Inferior parietal cortex (tissue), 1 donor: ENCODE results near the gene LRCH1.

Source experiments
- DNase-seq: peaks from one replicate; pipeline ENCODE4 v3.0.0-alpha.2; 2016; ENCODE audit errors: extremely low spot score

Gene LRCH1

GRCh38 chr13:46593398-46593797, 40.4 kb downstream of the LRCH1 start:
- DNase-seq: no peak

GRCh38 chr13:46594374-46595078, 41.6 kb downstream of the LRCH1 start:
- DNase-seq: no peak

DNA sequence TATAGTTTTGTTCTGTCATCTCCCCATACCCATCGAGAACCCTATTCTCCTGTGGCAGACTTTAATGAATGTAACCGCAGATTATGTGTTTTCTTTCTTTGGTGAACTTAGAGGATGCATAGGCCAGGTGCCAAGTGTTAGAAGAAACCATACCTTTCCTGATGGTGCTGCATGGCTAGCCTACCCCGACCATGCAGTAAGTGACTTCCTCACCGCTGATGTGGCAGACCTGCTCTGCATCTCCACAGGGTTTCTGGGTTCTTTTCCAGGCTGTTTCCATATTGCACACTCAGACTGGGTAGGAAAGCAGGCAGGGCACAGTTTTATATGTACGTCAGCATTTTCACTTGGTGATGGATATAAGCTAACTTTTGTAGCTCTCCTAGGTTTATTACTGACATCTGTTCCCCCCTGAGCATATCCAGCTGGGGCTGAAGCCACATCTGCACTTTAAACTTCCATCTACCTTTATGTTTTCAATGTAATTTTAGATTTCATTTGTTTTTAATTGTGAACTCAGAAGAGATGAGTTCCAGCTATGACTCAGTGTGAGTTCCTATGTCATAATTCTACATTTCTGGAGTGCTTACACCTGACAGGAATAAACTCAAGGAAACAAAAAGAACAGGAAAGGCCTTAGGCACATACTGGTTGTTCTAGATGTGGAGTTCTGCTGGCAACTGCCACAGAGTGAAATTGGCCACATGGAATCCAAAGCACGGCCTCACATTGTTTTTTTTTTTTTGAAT, 42.3 kb downstream of the LRCH1 start:
- no peak for DNase-seq

DNA sequence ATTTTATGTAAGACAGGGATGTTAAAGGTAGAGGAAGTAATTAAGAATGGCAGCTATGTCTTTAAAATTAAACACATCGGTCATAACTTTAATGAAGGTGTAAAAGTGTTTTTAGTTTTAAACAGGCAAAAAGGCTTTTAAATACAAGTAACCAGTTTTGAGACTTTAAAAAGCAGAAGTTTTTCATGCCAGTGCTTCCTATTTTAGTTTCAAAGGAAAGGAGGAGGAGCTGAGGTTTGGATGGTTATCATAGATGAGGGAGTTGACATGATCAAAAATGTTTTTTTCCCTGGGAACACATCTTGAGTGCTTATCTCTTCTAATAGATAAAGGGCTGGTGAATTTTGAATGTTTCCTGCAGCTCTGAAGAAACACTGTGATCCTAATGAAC, 42.9 kb downstream of the LRCH1 start:
- peak; percentile 31 for DNase-seq

GRCh38 chr13:46596466-46596865, 43.5 kb downstream of the LRCH1 start:
- no peak for DNase-seq

DNA sequence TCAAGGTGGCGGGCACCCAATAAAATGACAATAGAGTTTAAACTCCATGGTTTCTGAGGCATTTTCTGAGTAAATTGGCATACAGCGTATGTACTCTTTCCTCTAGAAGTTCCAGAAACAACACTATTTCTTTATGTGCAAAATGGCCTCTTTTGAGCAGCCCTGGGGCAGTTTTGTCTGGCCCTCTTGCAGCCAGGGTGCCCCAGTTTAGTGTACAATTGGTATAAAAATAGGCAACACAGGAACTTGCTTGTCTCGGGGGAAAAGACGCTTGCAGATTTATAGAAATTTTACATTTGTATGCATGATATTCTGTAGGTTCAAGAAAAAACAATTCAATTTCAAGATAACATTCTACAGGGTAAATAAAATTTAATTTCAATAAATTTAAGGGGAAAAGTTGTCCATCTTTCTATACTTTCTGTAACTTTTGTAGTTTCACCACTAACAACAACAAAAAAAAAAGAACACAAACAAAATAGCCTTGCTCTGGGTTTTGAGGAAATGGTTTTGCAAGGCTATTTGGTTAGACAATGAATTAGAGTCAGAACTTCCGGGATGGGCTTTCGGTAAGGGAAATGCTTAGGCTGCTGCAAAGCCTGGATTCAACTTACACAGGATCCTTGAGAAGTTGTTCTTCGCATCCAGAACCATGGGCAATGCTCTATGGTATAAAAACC, 45.3 kb downstream of the LRCH1 start:
- no peak for DNase-seq

DNA sequence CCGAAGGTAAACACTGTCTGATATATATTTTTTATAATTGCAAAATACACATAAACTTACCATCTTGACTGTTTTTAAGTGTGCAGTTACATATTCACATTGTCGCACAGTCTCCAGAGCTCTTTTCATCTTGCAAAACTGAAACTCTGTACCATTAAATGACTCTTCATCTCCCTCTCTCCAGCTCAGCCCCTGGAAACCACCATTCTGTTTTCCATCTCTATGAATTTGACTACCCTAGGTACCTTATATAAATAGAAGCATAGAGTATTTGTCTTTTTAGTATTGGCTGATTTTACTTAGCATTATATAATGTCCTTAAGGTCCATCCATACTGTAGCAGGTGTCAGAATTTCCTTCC, 45.8 kb downstream of the LRCH1 start:
- no peak for DNase-seq

GRCh38 chr13:46600943-46601311, 48.0 kb downstream of the LRCH1 start:
- DNase-seq: no peak

- no peak for DNase-seq
Measured at GRCh38 chr13:46602531-46602930, 49.6 kb downstream of the LRCH1 start.

GRCh38 chr13:46603165-46603603, 50.2 kb downstream of the LRCH1 start:
- no peak for DNase-seq

DNA sequence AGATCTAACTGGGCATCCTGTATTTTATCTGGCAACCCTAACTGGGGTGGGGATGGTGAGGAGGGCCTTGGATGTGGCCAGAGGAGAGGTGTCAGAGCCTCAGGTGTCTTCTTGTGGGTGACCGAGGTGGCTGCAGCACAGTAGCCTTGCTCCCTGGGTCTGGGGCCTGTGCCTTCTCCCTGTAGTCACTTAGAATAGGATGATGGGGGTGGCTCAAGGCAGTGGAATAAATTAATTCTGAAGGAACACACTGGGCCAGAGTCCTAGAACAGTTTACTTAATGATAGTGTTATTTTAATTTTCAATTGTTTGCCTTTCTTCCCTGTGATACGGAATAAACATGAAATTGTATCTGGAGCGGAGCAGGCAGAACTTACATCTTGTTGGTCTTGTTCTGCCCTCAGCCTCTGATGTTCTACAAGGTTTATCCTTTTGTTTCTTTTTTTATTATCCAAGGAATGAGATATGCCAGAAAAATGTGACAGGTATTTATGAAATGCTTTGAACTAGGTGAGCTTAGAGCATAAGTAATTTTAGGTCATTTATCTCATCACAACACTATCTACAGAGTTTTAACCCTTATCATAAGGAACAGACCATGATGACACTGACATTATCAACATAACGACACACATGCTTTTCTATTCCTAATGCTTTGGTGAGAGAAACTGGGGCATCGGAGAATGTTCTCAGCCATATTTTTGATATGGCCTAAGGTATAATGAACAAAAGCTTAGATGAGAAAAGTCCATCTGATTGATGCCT, 51.4 kb downstream of the LRCH1 start:
- no peak for DNase-seq

DNA sequence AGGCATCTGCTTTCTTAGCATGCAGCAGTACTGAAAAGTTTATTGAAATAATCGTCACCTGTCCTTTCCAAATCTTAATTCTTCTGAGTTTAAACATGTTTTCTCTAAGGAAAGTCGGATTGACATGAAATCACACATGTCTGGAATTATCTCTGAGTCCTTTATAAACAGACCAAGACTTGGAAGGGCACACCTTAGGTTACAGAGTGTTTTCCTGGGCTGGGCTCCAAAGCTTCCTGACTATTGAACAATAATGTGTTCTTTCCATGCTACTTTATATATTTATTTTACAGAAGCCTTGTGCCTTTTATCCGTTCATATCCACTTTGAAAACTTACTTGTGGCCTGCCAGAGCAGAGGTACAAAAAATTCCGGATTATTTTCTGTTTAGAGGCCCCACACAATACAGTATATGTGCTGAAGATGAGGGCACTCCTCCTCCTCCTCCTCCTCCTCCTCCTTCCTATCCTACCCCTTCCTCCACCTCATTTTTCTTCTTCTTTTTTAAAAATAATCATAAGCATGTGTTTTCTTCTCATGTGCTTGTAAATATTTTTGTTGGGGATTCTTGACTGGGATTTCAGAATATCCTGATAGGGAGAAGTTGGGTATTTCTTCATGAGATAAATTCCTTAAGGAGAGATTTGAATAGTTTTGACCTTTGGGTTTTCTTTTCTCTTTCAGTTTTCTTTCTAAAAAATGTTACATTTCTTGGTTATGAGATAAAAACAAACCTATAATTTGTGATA, 52.3 kb downstream of the LRCH1 start:
- no peak for DNase-seq

GRCh38 chr13:46605825-46606554, 53.0 kb downstream of the LRCH1 start:
- no peak for DNase-seq

DNA sequence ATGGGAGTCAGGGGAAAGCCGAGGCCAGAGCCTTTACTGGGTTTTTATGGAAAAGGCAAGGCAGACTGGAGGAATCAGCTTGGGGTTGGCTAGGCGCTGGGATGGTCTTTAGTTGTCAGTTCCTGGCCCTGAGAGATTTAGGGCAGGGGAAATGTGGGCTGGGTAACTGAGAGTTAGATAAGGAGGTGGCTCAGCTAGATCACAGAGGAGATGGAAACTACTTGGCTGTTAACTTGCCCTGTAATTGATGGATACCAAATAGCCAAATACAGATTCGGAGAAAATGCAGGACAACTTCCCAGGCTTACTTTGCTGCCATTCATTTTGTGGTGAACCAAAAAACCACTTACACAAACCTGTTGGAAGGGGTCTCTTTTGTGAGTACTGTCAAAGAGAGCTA, 54.0 kb downstream of the LRCH1 start:
- DNase-seq: no peak

GRCh38 chr13:46607768-46608564, 55.0 kb downstream of the LRCH1 start:
- DNase-seq: no peak

DNA sequence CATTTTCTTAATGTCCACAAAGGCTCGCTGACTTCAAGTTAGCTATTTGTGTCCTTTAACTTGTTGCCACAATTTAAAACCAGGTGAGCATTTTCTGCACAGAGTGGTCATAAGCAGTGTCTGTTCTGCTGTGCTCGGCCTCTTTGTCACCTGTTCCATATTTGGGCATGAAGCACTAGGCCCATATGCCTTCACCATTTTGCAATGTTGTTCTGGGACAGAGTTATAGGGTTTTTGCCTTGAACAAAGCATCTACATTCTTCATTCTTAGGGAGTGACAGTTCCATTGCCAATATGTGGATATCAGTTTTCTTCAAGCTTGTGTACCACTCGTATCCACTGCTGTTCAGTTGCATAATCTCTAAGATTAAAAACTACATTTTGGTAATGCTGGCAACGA, 56.1 kb downstream of the LRCH1 start:
- DNase-seq: no peak

DNA sequence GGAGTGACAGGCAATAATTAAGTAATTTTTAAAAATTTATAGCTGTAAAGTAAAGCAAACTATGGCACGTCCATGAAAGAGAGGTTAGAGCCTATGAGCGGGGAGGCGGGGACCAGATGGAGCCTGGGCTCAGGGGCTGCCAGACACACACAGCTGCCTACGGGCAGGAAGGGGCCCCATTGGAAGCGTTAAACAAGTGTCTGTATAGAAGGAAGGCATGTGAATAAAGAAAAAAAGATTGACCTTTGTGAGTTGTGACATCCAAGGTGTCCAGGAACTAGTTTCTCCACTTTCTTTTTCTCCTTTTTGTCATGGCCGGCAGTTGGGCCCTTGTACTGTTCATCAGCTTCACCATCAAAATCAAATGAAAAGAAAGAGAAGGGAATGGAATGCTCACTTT, 56.8 kb downstream of the LRCH1 start:
- no peak for DNase-seq

DNA sequence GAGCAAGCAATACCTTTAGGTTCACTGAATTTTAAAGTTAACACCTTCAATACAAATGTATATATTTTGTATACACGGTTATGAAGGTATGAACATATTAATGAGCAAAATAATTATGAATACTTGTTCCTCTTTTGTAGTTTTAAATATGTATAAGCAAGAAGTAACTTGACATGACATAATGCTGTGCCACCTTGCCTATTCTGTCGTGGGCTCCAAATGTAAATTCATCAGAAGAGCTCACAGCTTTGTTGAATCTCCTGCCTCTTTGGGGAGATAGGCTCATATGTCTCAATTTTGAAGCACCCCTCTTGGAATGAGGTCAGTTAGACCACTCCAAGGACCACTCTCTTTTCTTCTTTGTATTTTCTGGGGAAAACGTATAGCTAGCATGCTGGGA, 59.3 kb downstream of the LRCH1 start:
- DNase-seq: no peak

GRCh38 chr13:46613409-46614049, 60.6 kb downstream of the LRCH1 start:
- DNase-seq: no peak

DNA sequence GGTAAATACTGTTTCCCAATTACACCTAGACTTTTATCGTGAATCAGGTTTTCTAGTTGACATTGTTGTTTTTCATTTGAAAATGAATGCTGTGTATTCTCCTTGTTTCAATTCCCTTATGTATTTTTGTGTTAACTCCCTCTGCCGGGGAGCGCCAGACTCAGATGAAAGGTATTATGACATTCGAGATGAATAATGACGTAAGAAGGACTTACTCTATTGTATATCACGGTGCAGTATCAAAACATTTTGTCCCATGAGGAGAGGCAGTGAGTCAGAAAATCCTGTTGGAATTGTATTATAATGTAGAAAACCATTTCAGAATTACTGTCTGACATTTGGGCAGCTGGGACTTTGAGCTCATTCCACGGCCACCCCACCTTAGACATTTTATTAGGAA, 61.6 kb downstream of the LRCH1 start:
- no peak for DNase-seq
